ENCODE results near the gene RPS27. TPM values are rescaled to one million over a fixed set of nuclear protein-coding genes. Genes with fewer than 3 reads are reported as not detected.
A peak's percentile ranks its signal among the peaks of the same experiment; 100 is the strongest.

RPS27 gene
- total and polyA plus RNA-seq, 10 of the 15 experiments (the other 5 are each of a cell fraction or from before 2014, with no cell fraction given) = 2,708 to 14,234 (median 8,874) TPM

- RAD21 ChIA-PET (ENCODE audit: unreplicated experiment) = interaction anchor here (0.7 to 2.0 kb wide), 9 partner anchors 9 to 390 kb away, joined by 3 to 10 read pairs (median 4); partner anchors contain the start of genes CREB3L4, DENND4B and JTB
- Histone ChIP-seq H3K36me3 (ENCODE audit: control insufficient read depth in 2 of 2, insufficient read depth in 2 of 2, low read length in 1 of 2) (peaks cover 17 to 27% of the 10 kb centered on the region in 2 experiments), H3K4me1 (ENCODE audit: control insufficient read depth, insufficient read depth, low read length) (peaks cover 14% of the 10 kb centered on the region; the same call in 1 of the 2 replicates), H3K79me2 (ENCODE audit: control insufficient read depth, insufficient read depth, low read length) (peaks cover 73% of the 10 kb centered on the region), H3K9ac (ENCODE audit: control insufficient read depth, insufficient read depth, low read length) (peak within 1 kb of the TSS; percentile 64), H3K9me3 (replicated peaks; ENCODE audit: control insufficient read depth, insufficient read depth, low read length) (no peaks in the 10 kb centered on the region), H2AFZ (ENCODE audit: control insufficient read depth, low read depth, low read length) (peak within 1 kb of the TSS; percentile 44), H3K4me3 (peak within 1 kb of the TSS; percentile 89), H3K27ac (ENCODE audit: control insufficient read depth, insufficient read depth) (peak within 1 kb of the TSS; percentile 93), H3K4me2 (ENCODE audit: control insufficient read depth, insufficient read depth) (peak within 1 kb of the TSS; percentile 96), H3K27me3 (replicated peaks in 1 of 2; ENCODE audit: control insufficient read depth in 2 of 2, insufficient read depth in 2 of 2, low read length in 1 of 2) (no peaks in the 10 kb centered on the region), H4K20me1 (ENCODE audit: control insufficient read depth, insufficient read depth) (peaks cover 12% of the 10 kb centered on the region; the same call in 1 of the 2 replicates)
- ATAC-seq (peak; percentile 86), FAIRE-seq (peak; percentile 80), DNase-seq (ENCODE audit: low read depth, low spot score) (peak; percentile 91)
- BruUV-seq (replicated peaks) = no TSS peak
- SMC1A ChIA-PET (ENCODE audit: uncharacterized antibody, unreplicated experiment) = interaction anchor here (0.8 to 6.9 kb wide), 4 partner anchors 9 to 28 kb away, joined by 3 to 31 read pairs (median 6); partner anchors contain the start of genes CREB3L4 and RAB13
- WGBS (ENCODE audit: insufficient coverage, insufficient replicate concordance, low lambda C conversion rate, missing lambda C conversion rate) = 2% methylated on average over 46 of the region's 75 CpGs
- intact Hi-C loops (cut with micrococcal nuclease; ENCODE audit: unreplicated experiment) = no loop called here
- POLR2A ChIA-PET = interaction anchor here (0.6 to 5.5 kb wide), 13 partner anchors 8 to 842 kb away, joined by 3 to 38 read pairs (median 4); partner anchors contain the start of genes CREB3L4, DENND4B and JTB
- in situ Hi-C loops (cut with MboI) = no loop called here
- CTCF ChIA-PET = interaction anchor here (0.7 to 5.0 kb wide), 3 partner anchors 12 to 313 kb away, joined by 3 to 27 read pairs (median 3); partner anchors contain the start of gene DENND4B
- TF ChIP-seq RFX5 (IDR thresholded peaks at IDR 0.05; ENCODE audit: low read depth, low read length) (no peak), GATAD2B (conservative IDR thresholded peaks at IDR 0.05; ENCODE audit: low read depth) (peak; percentile 43), ESRRA (IDR thresholded peaks at IDR 0.05; ENCODE audit: low read length) (no peak), JUND (IDR thresholded peaks at IDR 0.05; ENCODE audit: low read depth, low read length) (no peak), RAD51 (IDR thresholded peaks at IDR 0.05) (no peak), IRF5 (IDR thresholded peaks at IDR 0.05; ENCODE audit: borderline replicate concordance) (no peak), CEBPB (IDR thresholded peaks at IDR 0.05; ENCODE audit: borderline replicate concordance in 1 of 2, low read depth in 2 of 2, low read length in 2 of 2) (no peak), IRF4 (IDR thresholded peaks at IDR 0.05; ENCODE audit: low read depth, low read length) (0 out of 2 replicates have a peak, but pooled peaks have one; percentile 10), KAT2A (conservative IDR thresholded peaks at IDR 0.05; ENCODE audit: control insufficient read depth, low read depth, low read length) (no peak)
- TF ChIP-seq, protein P1, sequence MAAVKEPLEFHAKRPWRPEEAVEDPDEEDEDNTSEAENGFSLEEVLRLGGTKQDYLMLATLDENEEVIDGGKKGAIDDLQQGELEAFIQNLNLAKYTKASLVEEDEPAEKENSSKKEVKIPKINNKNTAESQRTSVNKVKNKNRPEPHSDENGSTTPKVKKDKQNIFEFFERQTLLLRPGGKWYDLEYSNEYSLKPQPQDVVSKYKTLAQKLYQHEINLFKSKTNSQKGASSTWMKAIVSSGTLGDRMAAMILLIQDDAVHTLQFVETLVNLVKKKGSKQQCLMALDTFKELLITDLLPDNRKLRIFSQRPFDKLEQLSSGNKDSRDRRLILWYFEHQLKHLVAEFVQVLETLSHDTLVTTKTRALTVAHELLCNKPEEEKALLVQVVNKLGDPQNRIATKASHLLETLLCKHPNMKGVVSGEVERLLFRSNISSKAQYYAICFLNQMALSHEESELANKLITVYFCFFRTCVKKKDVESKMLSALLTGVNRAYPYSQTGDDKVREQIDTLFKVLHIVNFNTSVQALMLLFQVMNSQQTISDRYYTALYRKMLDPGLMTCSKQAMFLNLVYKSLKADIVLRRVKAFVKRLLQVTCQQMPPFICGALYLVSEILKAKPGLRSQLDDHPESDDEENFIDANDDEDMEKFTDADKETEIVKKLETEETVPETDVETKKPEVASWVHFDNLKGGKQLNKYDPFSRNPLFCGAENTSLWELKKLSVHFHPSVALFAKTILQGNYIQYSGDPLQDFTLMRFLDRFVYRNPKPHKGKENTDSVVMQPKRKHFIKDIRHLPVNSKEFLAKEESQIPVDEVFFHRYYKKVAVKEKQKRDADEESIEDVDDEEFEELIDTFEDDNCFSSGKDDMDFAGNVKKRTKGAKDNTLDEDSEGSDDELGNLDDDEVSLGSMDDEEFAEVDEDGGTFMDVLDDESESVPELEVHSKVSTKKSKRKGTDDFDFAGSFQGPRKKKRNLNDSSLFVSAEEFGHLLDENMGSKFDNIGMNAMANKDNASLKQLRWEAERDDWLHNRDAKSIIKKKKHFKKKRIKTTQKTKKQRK (IDR thresholded peaks at IDR 0.05; ENCODE audit: low read depth, low read length) = no peak
- TF ChIP-seq, protein P2, sequence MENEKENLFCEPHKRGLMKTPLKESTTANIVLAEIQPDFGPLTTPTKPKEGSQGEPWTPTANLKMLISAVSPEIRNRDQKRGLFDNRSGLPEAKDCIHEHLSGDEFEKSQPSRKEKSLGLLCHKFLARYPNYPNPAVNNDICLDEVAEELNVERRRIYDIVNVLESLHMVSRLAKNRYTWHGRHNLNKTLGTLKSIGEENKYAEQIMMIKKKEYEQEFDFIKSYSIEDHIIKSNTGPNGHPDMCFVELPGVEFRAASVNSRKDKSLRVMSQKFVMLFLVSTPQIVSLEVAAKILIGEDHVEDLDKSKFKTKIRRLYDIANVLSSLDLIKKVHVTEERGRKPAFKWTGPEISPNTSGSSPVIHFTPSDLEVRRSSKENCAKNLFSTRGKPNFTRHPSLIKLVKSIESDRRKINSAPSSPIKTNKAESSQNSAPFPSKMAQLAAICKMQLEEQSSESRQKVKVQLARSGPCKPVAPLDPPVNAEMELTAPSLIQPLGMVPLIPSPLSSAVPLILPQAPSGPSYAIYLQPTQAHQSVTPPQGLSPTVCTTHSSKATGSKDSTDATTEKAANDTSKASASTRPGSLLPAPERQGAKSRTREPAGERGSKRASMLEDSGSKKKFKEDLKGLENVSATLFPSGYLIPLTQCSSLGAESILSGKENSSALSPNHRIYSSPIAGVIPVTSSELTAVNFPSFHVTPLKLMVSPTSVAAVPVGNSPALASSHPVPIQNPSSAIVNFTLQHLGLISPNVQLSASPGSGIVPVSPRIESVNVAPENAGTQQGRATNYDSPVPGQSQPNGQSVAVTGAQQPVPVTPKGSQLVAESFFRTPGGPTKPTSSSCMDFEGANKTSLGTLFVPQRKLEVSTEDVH (IDR thresholded peaks at IDR 0.05; ENCODE audit: low read depth, partially characterized antibody) = peak; percentile 73
Observed at GRCh38 chr1:153958111-153958960, 32.2 kb upstream of the RPS27 start, which contains the start of gene CRTC2. Gene CRTC2, minus strand, starts transcription at chr1:153958612. Its CDS starts 115 bp downstream, at chr1:153958497.
